TTC549 (cell line): ENCODE results near the gene TBL3.

ENCODE experiments used
- FAIRE-seq: peaks from 2 replicates; lab custom pipeline; 2012; peaks lifted over from hg19 to GRCh38; lab: Jason Lieb, UNC

Gene TBL3

GRCh38 chr16:2019518-2019920 lies 47.7 kb downstream of the TBL3 start, which contains the start of gene NPW:
NPW (plus strand) TSS chr16:2019785.
- FAIRE-seq: no peak

DNA sequence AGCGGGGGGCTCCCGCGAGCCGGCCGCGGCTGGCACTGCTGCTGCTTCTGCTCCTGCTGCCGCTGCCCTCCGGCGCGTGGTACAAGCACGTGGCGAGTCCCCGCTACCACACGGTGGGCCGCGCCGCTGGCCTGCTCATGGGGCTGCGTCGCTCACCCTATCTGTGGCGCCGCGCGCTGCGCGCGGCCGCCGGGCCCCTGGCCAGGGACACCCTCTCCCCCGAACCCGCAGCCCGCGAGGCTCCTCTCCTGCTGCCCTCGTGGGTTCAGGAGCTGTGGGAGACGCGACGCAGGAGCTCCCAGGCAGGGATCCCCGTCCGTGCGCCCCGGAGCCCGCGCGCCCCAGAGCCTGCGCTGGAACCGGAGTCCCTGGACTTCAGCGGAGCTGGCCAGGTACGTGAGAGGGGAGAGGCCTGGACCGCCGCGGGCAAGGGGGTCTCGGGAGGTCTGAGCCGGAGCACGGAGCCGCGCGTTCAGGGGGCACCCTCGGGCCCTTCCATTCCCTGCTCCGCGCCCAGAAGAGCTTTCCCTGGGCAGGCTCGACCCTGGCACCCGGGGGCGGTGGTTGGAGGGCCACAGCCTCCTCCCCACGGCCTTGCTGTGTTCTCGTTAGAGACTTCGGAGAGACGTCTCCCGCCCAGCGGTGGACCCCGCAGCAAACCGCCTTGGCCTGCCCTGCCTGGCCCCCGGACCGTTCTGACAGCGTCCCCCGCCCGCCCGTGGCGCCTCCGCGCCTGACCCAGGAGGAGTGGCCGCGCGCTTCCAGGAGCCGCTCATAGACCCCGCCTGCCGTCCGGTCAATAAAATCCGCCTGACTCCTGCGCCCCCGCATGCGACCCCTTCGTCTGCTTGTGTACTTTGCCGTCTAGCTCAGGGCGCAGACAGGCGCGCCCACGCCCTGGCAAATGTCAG lies 48.3 kb downstream of the TBL3 start:
- no peak for FAIRE-seq

- FAIRE-seq: no peak
Measured at GRCh38 chr16:2022723-2023091, 50.9 kb downstream of the TBL3 start.

- no peak for FAIRE-seq
Measured at GRCh38 chr16:2023092-2024031, 51.5 kb downstream of the TBL3 start.

- no peak for FAIRE-seq
Measured at GRCh38 chr16:2024032-2024420, 52.2 kb downstream of the TBL3 start.

DNA sequence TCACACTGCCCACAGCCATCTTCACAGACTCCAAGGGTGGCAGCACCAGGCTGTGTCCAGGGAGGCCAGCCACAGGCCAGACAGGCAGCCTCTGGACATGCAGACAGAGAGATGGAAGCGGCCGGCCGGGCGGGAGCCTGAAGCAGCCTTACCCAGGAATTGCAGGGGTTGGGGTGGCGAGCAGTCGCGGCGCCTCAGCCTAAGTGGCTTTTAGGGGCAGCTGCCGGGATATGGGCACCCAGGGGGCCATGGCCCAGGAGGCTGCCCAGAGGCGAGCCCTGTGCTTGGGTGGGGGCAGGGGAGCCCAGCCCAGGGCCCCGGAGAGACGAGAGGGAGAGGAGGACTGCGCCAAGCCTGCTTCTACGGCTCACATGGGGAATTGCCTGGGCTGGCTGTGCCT lies 53.4 kb downstream of the TBL3 start:
- no peak for FAIRE-seq

DNA sequence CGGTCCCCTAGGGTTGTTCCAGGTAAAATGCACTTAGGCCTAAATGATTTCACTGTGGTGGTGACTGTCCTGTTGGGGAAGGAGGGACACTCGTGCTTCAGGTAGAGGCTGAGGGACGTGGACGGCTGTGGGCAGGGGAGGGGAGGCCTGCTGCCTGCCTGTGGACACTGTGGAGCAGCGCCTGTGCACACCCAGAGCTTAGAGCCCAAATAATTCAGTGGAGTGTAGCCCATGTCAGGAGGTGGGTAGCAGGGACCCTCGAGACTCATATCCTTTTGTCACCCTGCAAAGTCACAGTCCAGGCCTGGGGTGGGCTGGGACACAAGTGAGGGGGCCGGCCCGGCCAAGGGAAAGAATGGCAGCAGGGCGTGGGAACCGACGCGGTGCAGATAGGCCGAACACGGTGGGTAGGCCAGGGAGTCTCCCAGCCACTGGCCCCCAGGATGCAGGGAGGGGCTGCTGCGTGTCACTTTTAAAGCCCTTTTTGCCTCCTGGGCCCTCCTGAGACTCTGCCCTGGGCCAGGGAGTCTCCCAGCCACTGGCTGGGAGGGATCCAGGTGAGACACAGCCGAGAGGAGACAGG lies 54.1 kb downstream of the TBL3 start:
- no peak for FAIRE-seq

DNA sequence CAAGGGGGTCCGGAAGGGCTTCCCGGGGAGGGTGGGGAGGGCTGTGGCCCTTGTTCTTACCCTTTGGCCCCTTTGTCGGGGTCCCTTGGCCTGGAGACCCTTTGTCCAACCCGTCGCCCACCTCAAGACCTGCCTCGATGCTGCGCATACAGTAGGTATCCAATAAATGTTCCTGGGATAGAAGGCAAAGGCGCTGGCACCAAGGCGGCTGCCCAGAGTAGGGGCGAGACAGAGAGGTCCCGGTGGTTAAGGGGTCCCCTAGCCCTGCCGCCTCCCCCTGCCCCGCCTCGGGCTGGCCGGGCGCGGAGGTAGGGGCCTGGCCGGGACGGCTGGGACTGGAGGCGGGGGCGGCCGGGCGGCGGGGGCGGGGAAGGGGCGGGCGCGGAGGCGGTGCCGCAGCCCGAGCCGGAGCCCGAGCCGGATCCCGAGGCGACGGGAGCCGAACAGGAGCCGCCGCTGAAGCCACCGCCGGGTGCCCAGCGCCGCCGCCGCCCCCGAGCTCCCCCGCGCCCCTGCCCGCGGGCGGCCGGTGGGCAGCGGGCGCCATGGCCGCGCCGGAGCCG lies 54.7 kb downstream of the TBL3 start, which contains the start of gene NHERF2:
TSS of gene NHERF2 (plus strand) at position 442 of the 563 bp plus-strand sequence. CDS start at position 546, 104 bp downstream.
- no peak for FAIRE-seq

GRCh38 chr16:2027024-2028010 lies 55.5 kb downstream of the TBL3 start:
- FAIRE-seq: no peak

- FAIRE-seq: no peak
Measured at GRCh38 chr16:2028146-2028545, 56.3 kb downstream of the TBL3 start.

- no peak for FAIRE-seq
Measured at GRCh38 chr16:2028620-2029220, 56.9 kb downstream of the TBL3 start.

DNA sequence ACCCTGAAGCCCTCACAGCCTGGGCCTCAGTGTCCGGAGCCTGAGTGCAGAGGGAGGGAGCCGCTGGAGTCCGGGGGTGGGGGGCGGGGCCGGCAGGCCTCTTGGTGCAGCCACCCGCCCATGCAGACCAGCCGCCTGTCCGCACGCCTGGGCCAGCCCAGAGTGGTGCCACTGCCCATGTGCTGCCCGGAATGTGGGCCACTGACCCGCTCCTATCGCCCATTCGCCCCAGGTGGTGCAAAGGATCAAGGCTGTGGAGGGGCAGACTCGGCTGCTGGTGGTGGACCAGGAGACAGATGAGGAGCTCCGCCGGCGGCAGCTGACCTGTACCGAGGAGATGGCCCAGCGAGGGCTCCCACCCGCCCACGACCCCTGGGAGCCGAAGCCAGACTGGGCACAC lies 57.5 kb downstream of the TBL3 start:
- FAIRE-seq: no peak

GRCh38 chr16:2030036-2030435 lies 58.2 kb downstream of the TBL3 start:
- FAIRE-seq: no peak

- FAIRE-seq: no peak
Measured at GRCh38 chr16:2031081-2031577, 59.3 kb downstream of the TBL3 start.
